Measurements from ENCODE around the gene IGFLR1.

GRCh38 chr19:35753634-35754369, 11.6 kb upstream of the IGFLR1 start:
- no peak for TF ChIP-seq POLR2AphosphoS5 (IDR thresholded peaks at IDR 0.05; ENCODE audit: low read depth, low read length)
- no peak for TF ChIP-seq RCOR1 (IDR thresholded peaks at IDR 0.05; ENCODE audit: low read length)
- no peak for TF ChIP-seq CTCF (IDR thresholded peaks at IDR 0.05)
- TF ChIP-seq, protein P1, sequence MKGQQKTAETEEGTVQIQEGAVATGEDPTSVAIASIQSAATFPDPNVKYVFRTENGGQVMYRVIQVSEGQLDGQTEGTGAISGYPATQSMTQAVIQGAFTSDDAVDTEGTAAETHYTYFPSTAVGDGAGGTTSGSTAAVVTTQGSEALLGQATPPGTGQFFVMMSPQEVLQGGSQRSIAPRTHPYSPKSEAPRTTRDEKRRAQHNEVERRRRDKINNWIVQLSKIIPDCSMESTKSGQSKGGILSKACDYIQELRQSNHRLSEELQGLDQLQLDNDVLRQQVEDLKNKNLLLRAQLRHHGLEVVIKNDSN (IDR thresholded peaks at IDR 0.05; ENCODE audit: borderline replicate concordance, low read depth): no peak
- TF ChIP-seq RFX5 (IDR thresholded peaks at IDR 0.05; ENCODE audit: low read length): no peak
- no peak for TF ChIP-seq EP300 (IDR thresholded peaks at IDR 0.05; ENCODE audit: borderline replicate concordance in 1 of 2, low read depth in 1 of 2, low read length in 1 of 2)
- TF ChIP-seq NRF1 (IDR thresholded peaks at IDR 0.05; ENCODE audit: low read depth, low read length): no peak
- TF ChIP-seq FOXM1 (IDR thresholded peaks at IDR 0.05; ENCODE audit: low read depth): no peak
- no peak for TF ChIP-seq MAX (IDR thresholded peaks at IDR 0.05; ENCODE audit: low read depth)
